Stimulated activated CD8-positive, alpha-beta memory T cell treated with anti-CD3 and anti-CD28 coated beads, Interleukin-4, amount 100 ng/mL, for 48 hours (primary cell): Measurements from ENCODE around the gene BTF3L4.
"Not testable (repeated sequence)": the region's sequence is repeated elsewhere in the genome, so short reads cannot be mapped to it uniquely, and the experiment has no call there.

Experiments
- DNase-seq: peaks from one replicate; pipeline ENCODE4 v3.0.0-alpha.2; 2020

The BTF3L4 gene

DNA sequence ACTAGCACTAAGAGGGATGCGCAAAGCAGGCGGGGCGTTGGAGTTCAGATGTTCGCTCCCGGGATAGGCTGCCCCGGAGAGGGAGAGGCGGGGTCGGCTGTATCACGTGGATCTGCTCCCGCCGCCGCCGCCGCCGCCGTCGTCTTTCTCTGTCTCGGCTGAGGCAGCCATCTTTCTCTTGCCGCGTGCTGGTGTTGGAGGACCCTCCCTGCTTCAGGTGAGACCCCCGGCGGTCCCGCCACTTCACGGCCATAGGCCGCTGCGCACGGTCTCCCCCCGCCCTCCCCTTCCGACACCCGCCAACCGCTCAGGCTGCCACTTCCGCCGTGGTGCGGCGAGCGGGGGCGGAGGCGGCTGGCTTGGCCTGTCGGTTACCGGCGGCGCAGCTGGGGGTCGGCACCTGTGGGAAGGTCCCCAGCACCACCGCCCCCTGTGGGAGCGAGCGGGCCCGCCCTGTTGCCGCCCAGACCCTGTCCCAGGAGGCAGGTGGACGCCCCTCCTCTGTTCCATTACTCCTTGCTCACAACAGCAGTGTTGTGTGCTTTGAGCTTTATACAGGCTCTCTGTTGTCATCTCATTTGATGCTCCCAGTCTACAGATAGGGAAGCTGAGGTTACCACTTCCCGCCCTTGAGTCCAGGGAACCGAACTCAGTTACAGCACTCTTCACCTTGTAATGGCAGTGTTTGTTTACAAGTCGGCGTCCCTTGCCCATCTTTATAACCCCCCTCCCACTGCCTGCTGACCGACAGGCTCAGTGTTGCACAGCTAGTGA, at the start of gene BTF3L4:
TSS of gene BTF3L4 (plus strand) at position 133 of the 774 bp plus-strand sequence. CDS start 3,553 bp downstream, outside the sequence.
- peak; percentile 94 for DNase-seq

DNA sequence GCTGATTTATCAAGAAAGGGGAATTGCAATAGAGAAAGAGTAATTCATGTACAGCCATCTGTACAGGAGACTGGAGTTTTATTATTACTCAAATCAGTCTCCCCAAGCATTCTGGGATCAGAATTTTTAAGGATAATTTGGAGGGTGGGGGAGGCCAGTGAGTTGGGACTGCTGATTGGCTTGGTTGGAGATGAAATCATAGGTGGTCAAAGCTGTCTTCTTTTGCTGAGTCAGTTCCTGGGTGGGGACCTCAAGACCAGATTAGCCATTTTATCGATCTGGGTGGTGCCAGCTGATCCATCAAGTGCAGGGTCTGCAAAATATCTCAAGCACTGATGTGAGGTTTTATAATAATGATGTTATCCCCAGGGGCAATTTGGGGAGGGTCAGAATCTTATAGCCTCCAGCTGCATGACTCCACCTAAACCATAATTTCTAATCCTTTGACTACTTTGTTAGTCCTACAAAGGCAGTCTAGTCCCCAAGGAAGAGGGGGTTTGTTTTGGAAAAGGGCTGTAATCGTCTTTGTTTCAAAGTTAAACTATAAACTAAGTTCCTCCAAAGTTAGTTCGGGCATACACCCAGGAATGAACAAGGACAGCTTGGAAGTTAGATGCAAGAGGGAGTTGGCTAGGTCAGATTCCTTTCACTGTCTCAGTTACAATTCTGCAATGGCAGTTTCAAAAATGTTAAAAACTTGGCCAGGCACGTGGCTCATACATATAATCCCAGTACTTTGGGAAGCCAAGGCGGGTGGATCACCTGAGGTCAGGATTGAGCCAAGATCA, 48.7 kb upstream of the BTF3L4 start:
- no peak for DNase-seq

DNA sequence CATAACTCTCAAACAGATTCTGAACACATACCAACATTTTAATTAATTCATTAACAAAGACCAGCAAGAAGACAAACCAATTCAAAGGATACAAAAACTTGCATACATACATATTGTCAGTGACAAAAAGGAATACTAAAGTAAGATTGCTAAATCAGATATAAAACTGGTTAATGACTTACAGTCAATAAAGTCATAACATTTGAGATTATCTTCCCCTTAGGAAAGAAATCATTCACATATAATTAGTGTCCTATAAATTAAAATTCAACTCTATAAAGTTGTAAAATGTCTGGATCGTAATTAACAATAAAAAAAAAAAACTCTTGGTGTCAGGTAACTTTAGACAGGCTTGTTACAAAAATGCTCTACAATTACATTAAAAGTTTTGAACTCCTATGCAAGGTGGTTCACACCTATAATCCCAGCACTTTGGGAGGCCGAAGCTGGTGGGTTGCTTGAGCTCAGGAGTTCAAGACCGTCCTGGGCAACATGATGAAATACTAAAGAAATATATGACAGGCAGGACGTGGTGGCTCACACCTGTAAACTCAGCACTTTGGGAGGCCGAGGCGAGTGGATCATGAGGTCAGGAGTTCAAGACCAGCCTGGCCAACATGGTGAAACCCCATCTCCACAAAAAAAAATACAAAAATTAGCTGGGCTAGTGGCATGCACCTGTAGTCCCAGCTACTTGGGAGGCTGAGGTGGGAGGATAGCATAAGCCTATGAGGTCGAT, 47.9 kb upstream of the BTF3L4 start:
- DNase-seq, result no peak

DNA sequence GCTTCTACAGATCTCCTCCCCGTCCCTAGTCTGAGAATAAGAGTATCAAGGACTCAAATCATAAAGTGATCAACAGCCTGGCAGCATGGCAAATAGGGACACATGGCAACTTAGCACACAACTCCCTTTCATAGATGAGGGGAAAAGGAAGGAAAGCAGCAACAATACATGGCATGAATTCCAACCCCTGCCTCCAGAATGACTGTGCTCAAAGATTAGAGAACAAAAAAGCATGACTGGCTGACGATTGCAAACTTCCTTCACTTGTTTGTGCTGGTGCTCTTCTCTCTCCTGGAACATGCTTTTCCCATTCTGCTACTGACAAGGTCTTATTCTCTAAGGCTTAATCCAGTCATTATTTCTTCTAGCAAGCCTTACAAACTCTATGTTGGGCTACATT, 34.0 kb upstream of the BTF3L4 start:
- no peak for DNase-seq

DNA sequence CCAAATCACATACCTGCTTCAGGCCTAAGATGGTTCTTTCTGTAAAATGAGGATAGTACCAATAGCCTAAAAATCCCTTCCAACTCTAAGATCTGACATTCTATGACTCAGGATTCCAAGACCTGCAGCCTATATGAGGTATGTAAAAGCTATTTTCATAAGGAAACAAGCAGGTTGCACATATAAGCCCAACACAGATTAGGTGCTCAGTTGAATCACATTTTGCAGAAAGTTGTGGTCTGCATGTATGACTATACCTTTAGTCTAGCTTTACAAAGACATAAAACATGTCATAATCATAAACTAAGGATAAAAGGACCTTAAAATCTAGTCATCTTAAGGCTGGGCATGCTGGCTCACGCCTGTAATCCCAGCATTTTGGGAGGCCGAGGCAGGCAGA, 29.8 kb upstream of the BTF3L4 start:
- DNase-seq, result no peak

DNA sequence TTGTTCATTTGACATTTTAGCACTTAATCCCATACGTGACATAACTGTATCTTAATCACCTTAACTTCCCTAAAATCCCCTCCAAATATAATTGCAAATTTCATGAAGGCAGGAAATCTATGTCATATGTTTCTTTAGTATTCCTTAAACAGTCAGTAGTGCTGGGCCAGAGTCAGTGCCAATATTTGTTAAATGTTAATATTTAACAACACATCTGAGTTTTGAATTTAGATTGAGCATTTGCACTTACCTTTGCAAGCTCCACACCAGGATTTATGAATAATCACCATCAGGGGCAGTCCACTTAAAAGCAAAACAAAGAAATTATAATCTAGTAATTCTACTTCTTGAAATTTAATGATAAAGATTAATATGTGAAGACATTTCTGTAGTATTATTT, 27.8 kb upstream of the BTF3L4 start:
- no peak for DNase-seq

DNA sequence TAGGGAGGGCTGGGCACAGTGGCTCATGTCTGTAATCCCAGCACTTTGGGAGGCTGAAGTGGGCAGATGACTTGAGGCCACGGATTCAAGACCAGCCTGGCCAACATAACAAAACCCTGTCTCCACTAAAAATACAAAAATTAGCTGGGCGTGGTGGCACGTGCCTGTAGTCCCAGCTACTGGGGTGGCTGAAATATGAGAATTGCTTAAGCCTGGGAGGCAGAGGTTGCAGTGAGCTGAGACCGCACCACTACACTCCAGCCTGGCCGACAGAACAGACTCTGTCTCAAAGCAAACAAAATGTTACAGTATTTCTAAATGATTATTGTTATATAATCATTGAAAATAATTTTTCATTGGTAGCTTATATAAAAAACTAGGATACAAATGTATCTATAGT, 27.3 kb upstream of the BTF3L4 start:
- not testable (repeated sequence) for DNase-seq

DNA sequence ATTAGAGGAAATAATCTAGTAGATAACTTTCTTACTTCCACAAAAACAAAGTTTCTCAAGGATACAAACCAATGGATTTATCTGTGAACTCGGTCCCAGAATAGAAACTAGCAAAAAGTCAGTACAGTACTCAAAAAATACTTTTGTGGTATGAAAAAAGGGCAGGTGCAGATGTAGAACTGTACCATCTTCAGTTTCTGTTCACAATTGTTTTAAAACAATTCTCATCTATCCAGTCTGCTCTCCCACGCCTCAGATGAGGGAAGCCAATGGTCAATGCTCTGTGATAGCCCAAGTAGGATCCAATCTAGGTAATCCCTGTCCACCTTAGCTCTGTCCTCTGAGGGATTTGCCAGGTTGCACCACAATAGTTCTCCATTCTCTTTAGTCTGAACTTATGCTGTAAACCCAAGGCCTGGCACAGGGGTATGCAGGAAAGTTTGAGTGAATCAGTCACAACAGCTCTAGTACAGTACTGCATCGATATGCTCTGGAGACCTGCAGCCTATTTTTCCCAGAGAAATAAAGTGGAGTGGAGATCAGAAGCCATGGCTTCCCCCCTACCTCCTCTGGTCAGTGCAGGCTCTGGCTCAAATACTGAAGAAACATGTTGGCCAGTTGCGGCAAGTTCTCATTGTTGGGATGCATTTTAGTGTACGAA, 23.8 kb upstream of the BTF3L4 start:
- no peak for DNase-seq

DNA sequence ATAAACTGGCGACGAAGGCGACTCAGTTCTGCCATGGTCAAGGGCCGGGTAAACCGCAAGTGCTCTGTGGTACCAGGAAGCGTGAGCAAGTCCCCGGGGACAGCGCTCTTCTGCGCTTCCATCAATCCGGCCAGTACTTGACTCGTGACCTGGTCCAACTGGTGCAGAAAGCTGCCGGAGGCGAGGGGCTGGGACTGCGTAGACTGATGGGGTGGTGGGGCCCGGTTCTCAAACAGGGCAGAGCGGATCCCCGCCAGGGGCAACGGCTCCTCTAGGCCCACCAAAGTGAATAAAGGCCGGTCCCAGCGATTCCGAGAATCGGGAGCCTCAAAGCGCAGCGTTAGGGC, 23.3 kb upstream of the BTF3L4 start:
- peak; percentile 40 for DNase-seq

DNA sequence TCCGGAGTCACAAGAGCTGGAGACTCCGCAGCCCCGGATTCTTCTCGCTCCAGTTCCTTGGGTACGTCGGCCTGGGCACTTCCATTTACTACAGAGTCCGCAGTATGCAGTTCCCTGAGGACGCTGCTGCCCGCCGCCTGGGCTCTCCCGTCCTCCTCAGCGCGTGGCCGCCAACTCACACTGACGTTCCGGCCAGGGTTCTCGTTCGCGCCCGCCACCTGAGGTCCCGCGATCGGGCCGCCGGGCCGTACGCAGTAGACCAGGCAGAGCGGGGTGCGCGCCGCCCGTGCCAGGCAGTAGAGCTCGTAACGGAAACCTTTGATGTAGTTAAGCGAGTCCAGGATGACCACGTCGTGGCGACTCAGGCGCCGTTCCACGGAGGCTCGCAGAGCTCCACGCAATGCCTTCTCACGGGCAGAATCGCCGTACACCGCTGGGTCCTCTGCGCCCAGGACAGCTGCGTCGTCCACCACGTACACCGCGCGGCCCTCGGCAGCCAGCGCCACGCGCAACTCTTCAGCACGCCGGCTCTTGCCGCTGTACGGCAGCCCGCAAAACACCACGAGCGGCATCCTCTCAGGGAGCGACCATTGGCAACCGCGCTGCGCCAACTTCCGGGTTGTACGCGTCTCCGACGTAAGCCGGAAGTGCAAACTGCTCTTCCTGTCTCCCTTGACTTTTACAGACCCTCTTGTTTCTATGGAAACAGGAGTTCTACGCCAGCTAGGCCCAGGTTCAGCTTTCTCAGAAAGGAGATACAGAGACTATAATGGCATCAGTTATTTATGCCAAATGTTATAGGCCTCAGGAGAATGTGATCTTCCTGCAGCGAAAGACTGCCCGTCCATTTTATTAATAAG, 22.7 kb upstream of the BTF3L4 start, which contains the start of gene KTI12:
TSS of gene KTI12 (minus strand) at position 621 of the 860 bp plus-strand sequence. CDS start at position 572, 49 bp downstream.
- DNase-seq, result peak; percentile 88

DNA sequence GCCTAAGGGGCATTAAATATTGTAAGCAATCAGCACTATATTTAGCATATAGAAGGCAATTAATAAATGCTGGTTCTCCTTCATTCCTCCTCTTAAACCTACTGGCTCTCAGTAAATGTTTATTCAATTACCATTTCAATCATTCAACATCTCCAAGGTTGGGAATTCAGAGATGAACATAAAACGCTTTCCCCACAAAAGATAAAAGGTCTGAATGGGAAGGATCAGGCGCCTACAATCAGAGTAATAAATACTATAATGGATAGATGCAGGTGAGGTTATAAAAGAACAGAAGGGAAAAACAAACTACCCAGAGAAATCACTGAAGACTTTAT, 22.1 kb upstream of the BTF3L4 start:
- no peak for DNase-seq

DNA sequence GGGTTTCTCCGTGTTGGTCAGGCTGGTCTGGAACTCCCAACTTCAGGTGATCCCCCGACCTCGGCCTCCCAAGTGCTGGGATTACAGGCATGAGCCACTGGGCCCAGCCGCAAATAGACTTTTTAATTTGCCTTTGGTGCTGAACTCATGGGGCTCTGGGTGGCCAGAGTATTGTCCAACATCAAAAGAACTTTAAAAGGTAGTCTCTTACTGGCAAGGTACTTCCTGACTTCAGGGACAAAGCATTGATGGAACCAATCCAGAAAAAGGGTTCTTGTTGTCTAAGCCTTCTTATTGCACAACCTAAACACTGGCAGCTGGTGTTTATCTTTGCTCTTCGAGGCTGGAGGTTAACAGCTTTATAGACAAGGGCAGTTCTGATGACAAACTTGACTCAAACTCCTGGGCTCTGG, 18.7 kb upstream of the BTF3L4 start:
- DNase-seq, result no peak

DNA sequence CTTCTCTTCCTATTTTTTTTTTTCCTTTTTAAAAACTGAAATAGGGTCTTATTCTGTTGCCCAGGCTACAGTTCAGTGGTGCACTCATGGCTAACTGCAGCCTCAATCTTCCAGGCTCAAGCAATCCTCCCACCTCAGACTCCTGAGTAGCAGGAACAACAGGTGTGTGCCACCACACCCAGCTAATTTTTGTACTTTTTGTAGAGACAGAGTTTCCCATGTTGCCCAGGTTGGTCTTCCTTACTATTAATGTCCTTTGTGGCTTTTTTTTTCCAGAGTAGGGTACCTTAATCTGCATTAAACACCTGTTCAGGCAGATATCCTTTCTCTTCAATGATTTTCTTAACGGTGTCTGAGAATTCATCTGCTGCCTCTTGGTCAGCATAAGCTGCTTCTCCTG, 18.2 kb upstream of the BTF3L4 start:
- DNase-seq, result no peak

DNA sequence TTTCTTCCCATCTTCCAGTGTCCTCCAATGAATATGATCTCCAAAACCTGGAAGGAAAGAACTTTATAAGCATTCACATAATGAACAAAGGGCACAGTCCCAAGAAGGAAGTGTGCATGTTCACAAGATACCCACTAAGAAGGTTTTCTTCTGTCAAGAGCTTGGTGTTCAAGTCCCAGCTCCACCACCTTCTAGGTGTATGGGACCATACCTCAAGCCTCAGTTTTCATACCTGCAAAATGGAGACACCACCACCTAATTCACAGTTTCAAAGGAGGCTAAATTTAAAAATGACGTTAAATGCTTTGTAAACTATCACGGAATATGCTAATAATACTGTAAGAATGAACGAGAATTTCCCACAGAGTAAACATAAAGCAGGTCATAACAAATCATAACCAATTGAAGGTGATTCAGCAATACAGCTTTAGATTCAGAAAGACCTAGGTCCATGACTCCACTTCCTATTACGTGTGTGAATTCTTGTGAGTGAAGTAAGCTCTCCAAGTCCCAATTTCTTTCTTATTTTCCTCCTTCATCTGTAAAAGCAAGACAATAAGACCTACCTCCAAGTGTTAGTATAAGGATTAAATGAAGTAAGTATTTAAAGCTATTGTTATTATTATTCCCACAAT, 14.4 kb upstream of the BTF3L4 start:
- no peak for DNase-seq

DNA sequence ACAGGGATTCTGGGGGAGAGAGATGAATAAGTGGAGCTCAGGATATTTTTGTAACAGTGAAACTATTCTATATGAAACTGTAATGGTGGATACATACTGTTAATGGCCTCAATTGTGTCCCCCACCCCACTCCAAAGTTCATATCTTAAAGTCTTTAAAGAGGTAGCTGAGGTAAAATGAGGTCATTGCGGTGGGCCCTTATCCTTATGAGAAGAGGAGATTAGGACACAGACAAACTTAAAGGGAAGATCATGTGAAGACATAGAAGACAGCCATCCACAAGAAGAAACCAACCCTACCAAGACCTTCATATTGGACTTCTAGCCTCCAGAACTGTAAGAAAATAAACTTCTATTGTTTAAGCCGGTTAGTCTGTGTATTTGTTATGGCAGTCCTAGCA, 10.9 kb upstream of the BTF3L4 start:
- DNase-seq, result no peak

DNA sequence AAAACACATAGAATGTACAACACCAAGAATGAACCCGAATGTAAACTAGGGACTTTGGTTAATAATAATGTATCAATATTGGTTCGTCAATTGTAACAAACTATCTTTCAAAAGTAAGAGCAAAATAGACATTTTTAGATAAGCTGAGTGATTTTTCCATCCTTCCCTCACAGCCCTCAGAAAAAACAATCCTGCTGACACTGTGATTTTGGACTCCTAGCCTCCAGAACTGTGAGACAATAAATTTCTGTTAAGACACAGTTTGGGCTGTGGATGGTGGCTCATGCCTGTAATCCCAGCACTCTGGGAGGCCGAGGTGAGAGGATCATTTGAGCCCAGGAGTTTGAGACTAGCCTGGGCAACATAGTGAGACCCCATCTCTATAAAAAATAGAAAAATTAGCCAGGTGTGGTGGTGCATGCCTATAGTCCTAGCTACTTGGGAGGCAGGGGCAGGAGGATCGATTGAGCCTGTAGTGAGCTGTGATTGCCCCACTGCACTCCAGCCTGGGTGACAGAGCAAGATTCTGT, 10.4 kb upstream of the BTF3L4 start:
- DNase-seq, result not testable (repeated sequence)

DNA sequence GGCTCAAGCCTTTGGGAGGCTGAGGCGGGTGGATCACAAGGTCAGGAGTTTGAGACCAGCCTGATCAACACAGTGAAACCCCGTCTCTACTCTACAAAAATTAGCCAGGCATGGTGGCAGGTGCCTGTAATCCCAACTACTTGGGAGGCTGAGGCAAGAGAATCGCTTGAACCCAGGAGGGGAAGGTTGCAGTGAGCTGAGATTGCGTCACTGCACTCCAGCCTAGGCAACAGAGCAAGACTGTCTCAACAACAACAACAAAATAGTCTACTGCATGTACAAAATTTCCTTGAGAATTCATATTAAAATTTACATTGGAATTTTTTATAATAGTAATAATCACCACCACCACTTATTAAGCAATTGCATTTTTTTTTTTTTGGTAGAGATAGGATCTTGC, 6.8 kb upstream of the BTF3L4 start:
- not testable (repeated sequence) for DNase-seq

DNA sequence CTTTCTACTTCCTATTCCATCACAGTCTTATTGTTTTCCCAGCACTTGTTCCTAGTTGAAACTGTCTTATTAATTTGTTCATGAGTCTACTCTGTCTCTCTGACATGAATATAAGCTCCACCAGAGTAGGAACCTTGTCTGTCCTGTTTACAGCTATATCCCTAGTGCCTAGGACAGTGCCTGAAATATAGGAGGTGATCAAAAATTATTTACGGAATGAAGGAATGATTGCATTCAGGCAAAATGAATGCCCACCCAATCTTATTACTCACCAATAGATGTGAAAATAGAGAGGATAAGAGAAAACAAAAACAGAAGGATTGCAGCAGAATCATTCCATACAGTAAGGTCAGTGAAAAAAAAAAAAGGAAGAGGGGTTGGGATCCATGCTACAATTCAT, 2.2 kb upstream of the BTF3L4 start:
- DNase-seq, result no peak

DNA sequence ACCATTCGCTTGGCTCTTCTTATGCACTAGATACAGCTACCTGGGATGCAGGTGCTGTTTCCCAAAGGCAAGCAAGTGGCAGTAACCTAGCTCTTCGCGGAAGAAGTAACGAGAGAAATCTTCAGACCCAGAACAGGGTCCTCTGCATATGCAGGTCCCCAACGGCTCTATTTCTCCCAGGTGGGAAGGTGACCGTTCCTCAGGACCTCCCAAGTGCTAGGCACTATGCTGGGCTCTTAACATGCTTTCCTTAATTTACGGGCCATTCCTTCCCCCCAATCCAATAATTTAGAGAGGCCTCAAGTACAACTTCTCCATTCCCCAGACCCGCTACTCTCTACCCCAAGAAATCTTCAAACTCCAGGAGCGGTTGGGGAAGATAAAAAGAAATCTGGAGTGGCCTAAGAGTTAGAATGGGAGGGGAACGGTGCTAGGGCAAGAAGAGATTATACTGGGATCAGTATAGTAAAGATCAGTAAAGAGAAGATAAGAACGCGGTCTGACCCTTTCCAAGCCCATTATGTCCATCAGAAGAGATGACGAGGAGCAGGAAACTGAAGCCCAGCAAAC, 1.5 kb upstream of the BTF3L4 start:
- DNase-seq, result no peak

DNA sequence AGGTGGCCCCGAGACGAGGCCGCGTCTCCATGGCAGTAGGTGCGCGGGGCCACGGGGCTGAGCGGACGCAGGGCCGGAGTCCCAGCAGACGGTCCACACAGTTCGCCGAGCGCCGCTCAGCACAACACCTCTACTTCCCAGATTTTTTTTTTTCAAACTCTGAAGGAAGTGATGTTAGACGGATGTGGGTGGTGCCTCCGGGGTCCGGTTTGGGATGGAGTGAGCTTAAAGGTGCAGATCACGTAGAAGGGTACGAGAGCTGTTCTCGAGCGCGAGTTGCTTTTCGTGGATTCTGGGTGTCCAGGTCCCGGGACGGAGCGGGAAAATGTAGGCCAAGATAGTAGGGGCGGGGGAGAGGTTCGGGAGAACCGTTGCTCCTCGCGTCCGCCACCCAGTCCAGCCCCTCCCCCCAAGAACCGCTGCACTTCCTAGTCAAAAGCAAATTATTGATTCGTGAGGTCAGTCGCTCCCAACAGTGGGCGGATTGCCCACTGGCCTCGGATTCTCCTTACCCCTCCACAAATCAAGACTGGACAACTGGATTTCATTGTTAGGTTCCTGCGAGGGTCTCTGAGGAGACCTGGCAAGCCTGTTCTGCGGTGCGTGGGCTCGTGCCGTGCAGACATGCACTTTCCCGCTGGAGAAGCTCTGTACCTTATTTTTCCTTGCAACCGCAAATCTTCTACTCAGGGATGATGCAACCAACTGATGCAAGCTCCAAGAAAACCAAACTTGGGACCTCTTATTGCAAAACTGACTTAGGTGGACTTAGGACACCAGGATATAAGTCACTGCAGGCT, 829 bp upstream of the BTF3L4 start, which contains the start of gene TXNDC12:
TSS of gene TXNDC12 (minus strand) at position 126 of the 800 bp plus-strand sequence. CDS start at position 31, 95 bp downstream.
- peak; percentile 79 for DNase-seq
